ENCODE results near the gene ZNF106.

Gene ZNF106

DNA sequence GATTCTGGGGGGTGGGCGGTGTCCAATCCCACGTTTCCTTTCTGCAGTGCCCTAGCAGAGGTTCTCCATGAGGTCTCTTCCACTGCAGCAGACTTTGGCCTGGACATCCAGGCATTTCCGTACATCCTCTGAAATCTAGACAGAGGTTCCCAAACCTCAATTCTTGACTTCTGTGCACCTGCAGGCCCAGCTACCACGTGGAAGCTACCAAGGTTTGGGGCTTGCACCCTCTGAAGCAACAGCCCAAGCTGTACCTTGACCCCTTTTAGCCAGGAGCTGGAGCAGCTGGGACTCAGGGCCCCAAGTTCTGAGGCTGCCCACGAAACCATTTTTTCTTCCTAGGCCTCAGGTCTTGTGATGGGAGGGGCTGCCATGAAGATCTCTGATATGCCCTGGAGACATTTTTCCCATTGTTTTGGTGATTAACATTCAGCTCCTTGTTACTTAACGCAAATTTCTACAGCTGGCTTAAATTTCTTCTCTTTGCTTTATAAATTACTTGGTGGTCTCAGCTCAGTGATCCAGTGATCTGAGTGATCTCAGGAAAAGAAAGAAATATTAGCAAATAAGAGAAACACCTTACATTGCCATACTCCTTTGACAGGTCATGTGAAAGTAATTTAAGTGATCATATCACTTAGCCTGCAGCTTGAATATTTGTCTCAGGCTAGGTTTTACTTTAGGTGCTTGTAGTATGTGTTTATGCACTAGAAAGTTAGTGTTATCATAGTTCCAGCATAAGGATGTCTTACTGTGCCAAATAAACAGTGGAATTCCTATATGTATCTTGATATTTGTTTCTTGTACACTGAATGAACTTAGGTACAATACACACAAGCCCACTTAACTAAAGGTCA lies 7.5 kb upstream of the ZNF106 start:
- Histone ChIP-seq H2AFZ (ENCODE audit: low read length) (no peak overlapping the region), H3K27me3 (ENCODE audit: insufficient read depth, low read length, poor library complexity, severe bottlenecking) (no peaks in the 10 kb centered on the region), H3F3A (ENCODE audit: low read depth) (no peaks in the 10 kb centered on the region; the same call in 1 of the 2 replicates), H3K36me3 (ENCODE audit: insufficient read depth, low read length) (no peaks in the 10 kb centered on the region), H3K79me2 (ENCODE audit: insufficient read depth, low read length) (peaks cover 45% of the 10 kb centered on the region), H3K4me2 (ENCODE audit: low read depth, low read length, poor library complexity, severe bottlenecking) (peak overlapping the region; percentile 35), H3K4me1 (ENCODE audit: insufficient read depth, low read length, poor library complexity, severe bottlenecking) (peaks cover 42% of the 10 kb centered on the region), H3K9me2 (replicated peaks; ENCODE audit: low read depth, low read length) (no peaks in the 10 kb centered on the region), H3K4me3 (ENCODE audit: low read length, poor library complexity, severe bottlenecking) (no peak overlapping the region), H3K9ac (ENCODE audit: low read depth, low read length, poor library complexity, severe bottlenecking) (no peak overlapping the region), H4K20me1 (ENCODE audit: insufficient read depth, low read length, poor library complexity, severe bottlenecking) (no peaks in the 10 kb centered on the region), H3K9me3 (ENCODE audit: insufficient read depth, low read depth, low read length) (no peaks in the 10 kb centered on the region)
- TF ChIP-seq EZH2phosphoT487 (IDR thresholded peaks at IDR 0.05; ENCODE audit: borderline replicate concordance), result no peak
- TF ChIP-seq, protein P1, sequence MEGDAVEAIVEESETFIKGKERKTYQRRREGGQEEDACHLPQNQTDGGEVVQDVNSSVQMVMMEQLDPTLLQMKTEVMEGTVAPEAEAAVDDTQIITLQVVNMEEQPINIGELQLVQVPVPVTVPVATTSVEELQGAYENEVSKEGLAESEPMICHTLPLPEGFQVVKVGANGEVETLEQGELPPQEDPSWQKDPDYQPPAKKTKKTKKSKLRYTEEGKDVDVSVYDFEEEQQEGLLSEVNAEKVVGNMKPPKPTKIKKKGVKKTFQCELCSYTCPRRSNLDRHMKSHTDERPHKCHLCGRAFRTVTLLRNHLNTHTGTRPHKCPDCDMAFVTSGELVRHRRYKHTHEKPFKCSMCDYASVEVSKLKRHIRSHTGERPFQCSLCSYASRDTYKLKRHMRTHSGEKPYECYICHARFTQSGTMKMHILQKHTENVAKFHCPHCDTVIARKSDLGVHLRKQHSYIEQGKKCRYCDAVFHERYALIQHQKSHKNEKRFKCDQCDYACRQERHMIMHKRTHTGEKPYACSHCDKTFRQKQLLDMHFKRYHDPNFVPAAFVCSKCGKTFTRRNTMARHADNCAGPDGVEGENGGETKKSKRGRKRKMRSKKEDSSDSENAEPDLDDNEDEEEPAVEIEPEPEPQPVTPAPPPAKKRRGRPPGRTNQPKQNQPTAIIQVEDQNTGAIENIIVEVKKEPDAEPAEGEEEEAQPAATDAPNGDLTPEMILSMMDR (conservative IDR thresholded peaks at IDR 0.05; ENCODE audit: low read length), result no peak

DNA sequence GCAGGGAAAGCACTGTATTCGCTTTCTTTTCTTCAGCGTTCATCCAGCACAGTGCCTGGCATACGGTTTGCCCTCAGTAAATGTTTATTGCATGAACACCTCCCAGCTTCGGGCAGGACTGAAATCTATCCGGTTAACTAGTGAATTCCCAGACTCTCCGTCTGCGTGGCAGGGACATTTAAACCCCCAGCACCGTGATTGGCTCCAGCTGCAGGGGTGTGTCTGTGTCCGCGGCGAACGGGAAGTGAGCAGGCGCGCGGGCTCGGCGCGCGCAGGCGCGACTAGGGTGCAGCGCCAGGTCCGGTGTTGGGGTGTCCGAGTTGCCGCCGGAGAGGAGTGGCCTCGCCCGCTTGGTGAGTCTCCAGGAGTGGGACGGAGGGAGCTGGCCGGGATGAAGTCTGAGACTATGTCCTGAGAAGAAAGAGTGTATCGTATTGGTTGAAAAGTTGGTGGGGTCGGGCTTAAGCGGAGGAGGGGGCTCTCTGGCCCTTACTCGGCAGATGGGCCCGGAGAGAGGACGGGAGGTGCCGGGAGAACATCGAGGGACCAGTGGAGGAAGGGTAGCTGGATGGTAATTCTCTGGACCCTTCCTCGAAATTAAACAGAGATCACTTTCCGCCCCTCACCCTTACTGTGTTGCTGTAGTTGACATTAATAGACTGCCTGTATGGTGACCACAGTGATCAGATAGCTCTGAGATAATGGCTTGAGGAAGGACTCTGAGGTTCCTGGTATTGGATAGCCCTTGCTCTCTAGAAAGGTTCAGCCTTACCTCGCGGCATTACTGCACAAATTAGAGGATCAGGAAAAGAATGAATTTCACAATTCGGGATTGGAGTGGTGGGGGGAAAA lies 4.6 kb upstream of the ZNF106 start, which contains the start of gene SNAP23:
Gene SNAP23, plus strand, starts transcription at position 274 of the 852 bp plus-strand sequence. CDS start 16,213 bp downstream, outside the sequence.
- Histone ChIP-seq H3K9me2 (replicated peaks; ENCODE audit: low read depth, low read length) (no peaks in the 10 kb centered on the region), H3K36me3 (ENCODE audit: insufficient read depth, low read length) (no peaks in the 10 kb centered on the region), H4K20me1 (ENCODE audit: insufficient read depth, low read length, poor library complexity, severe bottlenecking) (no peaks in the 10 kb centered on the region), H3K27me3 (ENCODE audit: insufficient read depth, low read length, poor library complexity, severe bottlenecking) (no peaks in the 10 kb centered on the region), H3K9me3 (ENCODE audit: insufficient read depth, low read depth, low read length) (no peaks in the 10 kb centered on the region), H3F3A (ENCODE audit: low read depth) (no peaks in the 10 kb centered on the region; the same call in 1 of the 2 replicates), H3K9ac (ENCODE audit: low read depth, low read length, poor library complexity, severe bottlenecking) (peak within 1 kb of the TSS; percentile 77), H2AFZ (ENCODE audit: low read length) (peak within 1 kb of the TSS; percentile 81), H3K4me1 (ENCODE audit: insufficient read depth, low read length, poor library complexity, severe bottlenecking) (peaks cover 41% of the 10 kb centered on the region), H3K79me2 (ENCODE audit: insufficient read depth, low read length) (peaks cover 30% of the 10 kb centered on the region), H3K4me3 (ENCODE audit: low read length, poor library complexity, severe bottlenecking) (peak within 1 kb of the TSS; percentile 88), H3K4me2 (ENCODE audit: low read depth, low read length, poor library complexity, severe bottlenecking) (peak within 1 kb of the TSS; percentile 92)
- TF ChIP-seq EZH2phosphoT487 (IDR thresholded peaks at IDR 0.05; ENCODE audit: borderline replicate concordance), result no peak
- TF ChIP-seq, protein P1 (conservative IDR thresholded peaks at IDR 0.05; ENCODE audit: low read length), result no peak

DNA sequence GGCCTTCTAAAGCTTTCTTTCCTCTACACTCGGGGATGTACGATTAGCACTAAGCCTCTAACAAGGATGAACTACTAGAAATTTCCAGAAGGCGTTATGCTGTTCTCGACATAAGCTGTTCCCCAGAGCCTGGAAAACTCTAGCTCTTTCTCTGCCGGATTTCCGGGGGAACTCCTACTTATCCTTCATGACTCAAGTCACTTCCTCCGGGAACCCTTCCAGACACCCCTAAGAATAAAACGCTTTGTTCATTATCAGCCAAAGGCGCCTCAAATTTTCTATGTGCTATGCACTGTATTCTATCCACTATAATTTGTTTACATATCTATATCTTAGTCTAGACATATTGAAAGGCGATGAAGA lies 4.0 kb upstream of the ZNF106 start:
- no peaks in the 10 kb centered on the region for H3K9me3 ChIP-seq (ENCODE audit: insufficient read depth, low read depth, low read length)
- H3K79me2 ChIP-seq (ENCODE audit: insufficient read depth, low read length), result peaks cover 28% of the 10 kb centered on the region
- H3K4me2 ChIP-seq (ENCODE audit: low read depth, low read length, poor library complexity, severe bottlenecking), result peak overlapping the region; percentile 92
- H2AFZ ChIP-seq (ENCODE audit: low read length), result peak overlapping the region; percentile 81
- no peaks in the 10 kb centered on the region for H3K36me3 ChIP-seq (ENCODE audit: insufficient read depth, low read length)
- no peaks in the 10 kb centered on the region for H3K9me2 ChIP-seq (replicated peaks; ENCODE audit: low read depth, low read length)
- H3F3A ChIP-seq (ENCODE audit: low read depth), result no peaks in the 10 kb centered on the region; the same call in 1 of the 2 replicates
- H3K9ac ChIP-seq (ENCODE audit: low read depth, low read length, poor library complexity, severe bottlenecking), result peak overlapping the region; percentile 77
- TF ChIP-seq, protein P1 (conservative IDR thresholded peaks at IDR 0.05; ENCODE audit: low read length), result no peak
- TF ChIP-seq EZH2phosphoT487 (IDR thresholded peaks at IDR 0.05; ENCODE audit: borderline replicate concordance), result no peak
- H3K4me1 ChIP-seq (ENCODE audit: insufficient read depth, low read length, poor library complexity, severe bottlenecking), result peaks cover 36% of the 10 kb centered on the region
- peak overlapping the region; percentile 88 for H3K4me3 ChIP-seq (ENCODE audit: low read length, poor library complexity, severe bottlenecking)
- no peaks in the 10 kb centered on the region for H3K27me3 ChIP-seq (ENCODE audit: insufficient read depth, low read length, poor library complexity, severe bottlenecking)
- H4K20me1 ChIP-seq (ENCODE audit: insufficient read depth, low read length, poor library complexity, severe bottlenecking), result no peaks in the 10 kb centered on the region
